PC-3 (cell line): ENCODE results near the gene ROR1.

Experiments
- CTCF ChIP-seq: fragments of 300-600 bp; sonication (generic); conservative IDR thresholded peaks from 2 replicates; pipeline ENCODE4 v1.5.1; 2017; ENCODE audit warnings: antibody characterized with exemption, low read depth, mild to moderate bottlenecking, low read length
- EZH2 ChIP-seq: fragments of 300-600 bp; sonication (generic); IDR thresholded peaks from one replicate; pipeline ENCODE4 v1.6.1; 2017; ENCODE audit warnings: antibody characterized with exemption, mild to moderate bottlenecking, low read length; ENCODE audit not compliant: unreplicated experiment
- EZH2phosphoT487 ChIP-seq: fragments of 300-600 bp; sonication (generic); IDR thresholded peaks from 2 replicates; pipeline ENCODE4 v1.6.1; 2018; ENCODE audit warnings: mild to moderate bottlenecking, antibody characterized with exemption, low read length, borderline replicate concordance

- TF ChIP-seq CTCF, result 0 out of 2 replicates have a peak, but pooled peaks have one; percentile 15
- TF ChIP-seq EZH2, result no peak
- no peak for TF ChIP-seq EZH2phosphoT487
Observed at GRCh38 chr1:63843884-63844283, 70.1 kb downstream of the ROR1 start.
